ENCODE results near the gene ZNF24. TPM values are rescaled to one million over a fixed set of nuclear protein-coding genes. Genes with fewer than 3 reads are reported as not detected.

Gene ZNF24
- total RNA-seq, 1 experiment from 2014 or later: 56.9 TPM

- TF ChIP-seq, protein P1, sequence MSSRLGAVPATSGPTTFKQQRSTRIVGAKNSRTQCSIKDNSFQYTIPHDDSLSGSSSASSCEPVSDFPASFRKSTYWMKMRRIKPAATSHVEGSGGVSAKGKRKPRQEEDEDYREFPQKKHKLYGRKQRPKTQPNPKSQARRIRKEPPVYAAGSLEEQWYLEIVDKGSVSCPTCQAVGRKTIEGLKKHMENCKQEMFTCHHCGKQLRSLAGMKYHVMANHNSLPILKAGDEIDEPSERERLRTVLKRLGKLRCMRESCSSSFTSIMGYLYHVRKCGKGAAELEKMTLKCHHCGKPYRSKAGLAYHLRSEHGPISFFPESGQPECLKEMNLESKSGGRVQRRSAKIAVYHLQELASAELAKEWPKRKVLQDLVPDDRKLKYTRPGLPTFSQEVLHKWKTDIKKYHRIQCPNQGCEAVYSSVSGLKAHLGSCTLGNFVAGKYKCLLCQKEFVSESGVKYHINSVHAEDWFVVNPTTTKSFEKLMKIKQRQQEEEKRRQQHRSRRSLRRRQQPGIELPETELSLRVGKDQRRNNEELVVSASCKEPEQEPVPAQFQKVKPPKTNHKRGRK (CRISPR knock-in tag; IDR thresholded peaks at IDR 0.05; ENCODE audit: borderline replicate concordance): no peak
- TF ChIP-seq SMAD4 (CRISPR knock-in tag; IDR thresholded peaks at IDR 0.05) (peak; percentile 73; the same call in 1 of the 2 replicates), FOXK1 (CRISPR knock-in tag; IDR thresholded peaks at IDR 0.05) (peak; percentile 91; the same call in 1 of the 2 replicates), JAZF1 (CRISPR knock-in tag; IDR thresholded peaks at IDR 0.05) (no peak), GABPB1 (CRISPR knock-in tag; IDR thresholded peaks at IDR 0.05) (peak; percentile 61; the same call in 1 of the 2 replicates), ZNF423 (CRISPR knock-in tag; IDR thresholded peaks at IDR 0.05) (no peak), TCF7 (CRISPR knock-in tag; IDR thresholded peaks at IDR 0.05; ENCODE audit: low read depth) (no peak; the same call in 1 of the 2 replicates), HMGXB4 (CRISPR knock-in tag; IDR thresholded peaks at IDR 0.05) (peak; percentile 40; the same call in 1 of the 2 replicates), RELA (CRISPR knock-in tag; IDR thresholded peaks at IDR 0.05; ENCODE audit: borderline replicate concordance) (0 out of 2 replicates have a peak, but pooled peaks have one; percentile 34), E2F4 (CRISPR knock-in tag; IDR thresholded peaks at IDR 0.05; ENCODE audit: borderline replicate concordance, low read depth) (no peak), TEAD1 (CRISPR knock-in tag; IDR thresholded peaks at IDR 0.05) (peak; percentile 92), TEAD4 (CRISPR knock-in tag; IDR thresholded peaks at IDR 0.05) (no peak), NFATC4 (CRISPR knock-in tag; IDR thresholded peaks at IDR 0.05) (no peak), NFYB (CRISPR knock-in tag; conservative IDR thresholded peaks at IDR 0.05; ENCODE audit: low read depth) (no peak), KAT7 (CRISPR knock-in tag; IDR thresholded peaks at IDR 0.05; ENCODE audit: borderline replicate concordance) (peak; percentile 95; the same call in 1 of the 2 replicates)
- TF ChIP-seq, protein P2, sequence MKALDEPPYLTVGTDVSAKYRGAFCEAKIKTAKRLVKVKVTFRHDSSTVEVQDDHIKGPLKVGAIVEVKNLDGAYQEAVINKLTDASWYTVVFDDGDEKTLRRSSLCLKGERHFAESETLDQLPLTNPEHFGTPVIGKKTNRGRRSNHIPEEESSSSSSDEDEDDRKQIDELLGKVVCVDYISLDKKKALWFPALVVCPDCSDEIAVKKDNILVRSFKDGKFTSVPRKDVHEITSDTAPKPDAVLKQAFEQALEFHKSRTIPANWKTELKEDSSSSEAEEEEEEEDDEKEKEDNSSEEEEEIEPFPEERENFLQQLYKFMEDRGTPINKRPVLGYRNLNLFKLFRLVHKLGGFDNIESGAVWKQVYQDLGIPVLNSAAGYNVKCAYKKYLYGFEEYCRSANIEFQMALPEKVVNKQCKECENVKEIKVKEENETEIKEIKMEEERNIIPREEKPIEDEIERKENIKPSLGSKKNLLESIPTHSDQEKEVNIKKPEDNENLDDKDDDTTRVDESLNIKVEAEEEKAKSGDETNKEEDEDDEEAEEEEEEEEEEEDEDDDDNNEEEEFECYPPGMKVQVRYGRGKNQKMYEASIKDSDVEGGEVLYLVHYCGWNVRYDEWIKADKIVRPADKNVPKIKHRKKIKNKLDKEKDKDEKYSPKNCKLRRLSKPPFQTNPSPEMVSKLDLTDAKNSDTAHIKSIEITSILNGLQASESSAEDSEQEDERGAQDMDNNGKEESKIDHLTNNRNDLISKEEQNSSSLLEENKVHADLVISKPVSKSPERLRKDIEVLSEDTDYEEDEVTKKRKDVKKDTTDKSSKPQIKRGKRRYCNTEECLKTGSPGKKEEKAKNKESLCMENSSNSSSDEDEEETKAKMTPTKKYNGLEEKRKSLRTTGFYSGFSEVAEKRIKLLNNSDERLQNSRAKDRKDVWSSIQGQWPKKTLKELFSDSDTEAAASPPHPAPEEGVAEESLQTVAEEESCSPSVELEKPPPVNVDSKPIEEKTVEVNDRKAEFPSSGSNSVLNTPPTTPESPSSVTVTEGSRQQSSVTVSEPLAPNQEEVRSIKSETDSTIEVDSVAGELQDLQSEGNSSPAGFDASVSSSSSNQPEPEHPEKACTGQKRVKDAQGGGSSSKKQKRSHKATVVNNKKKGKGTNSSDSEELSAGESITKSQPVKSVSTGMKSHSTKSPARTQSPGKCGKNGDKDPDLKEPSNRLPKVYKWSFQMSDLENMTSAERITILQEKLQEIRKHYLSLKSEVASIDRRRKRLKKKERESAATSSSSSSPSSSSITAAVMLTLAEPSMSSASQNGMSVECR (CRISPR knock-in tag; IDR thresholded peaks at IDR 0.05; ENCODE audit: borderline replicate concordance): peak; percentile 44; the same call in 1 of the 2 replicates
- TF ChIP-seq, protein P3, sequence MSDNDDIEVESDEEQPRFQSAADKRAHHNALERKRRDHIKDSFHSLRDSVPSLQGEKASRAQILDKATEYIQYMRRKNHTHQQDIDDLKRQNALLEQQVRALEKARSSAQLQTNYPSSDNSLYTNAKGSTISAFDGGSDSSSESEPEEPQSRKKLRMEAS (CRISPR knock-in tag; IDR thresholded peaks at IDR 0.05): peak; percentile 86
- TF ChIP-seq, protein P4, sequence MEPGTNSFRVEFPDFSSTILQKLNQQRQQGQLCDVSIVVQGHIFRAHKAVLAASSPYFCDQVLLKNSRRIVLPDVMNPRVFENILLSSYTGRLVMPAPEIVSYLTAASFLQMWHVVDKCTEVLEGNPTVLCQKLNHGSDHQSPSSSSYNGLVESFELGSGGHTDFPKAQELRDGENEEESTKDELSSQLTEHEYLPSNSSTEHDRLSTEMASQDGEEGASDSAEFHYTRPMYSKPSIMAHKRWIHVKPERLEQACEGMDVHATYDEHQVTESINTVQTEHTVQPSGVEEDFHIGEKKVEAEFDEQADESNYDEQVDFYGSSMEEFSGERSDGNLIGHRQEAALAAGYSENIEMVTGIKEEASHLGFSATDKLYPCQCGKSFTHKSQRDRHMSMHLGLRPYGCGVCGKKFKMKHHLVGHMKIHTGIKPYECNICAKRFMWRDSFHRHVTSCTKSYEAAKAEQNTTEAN (CRISPR knock-in tag; IDR thresholded peaks at IDR 0.05): 0 out of 2 replicates have a peak, but pooled peaks have one; percentile 60
- TF ChIP-seq, protein P5, sequence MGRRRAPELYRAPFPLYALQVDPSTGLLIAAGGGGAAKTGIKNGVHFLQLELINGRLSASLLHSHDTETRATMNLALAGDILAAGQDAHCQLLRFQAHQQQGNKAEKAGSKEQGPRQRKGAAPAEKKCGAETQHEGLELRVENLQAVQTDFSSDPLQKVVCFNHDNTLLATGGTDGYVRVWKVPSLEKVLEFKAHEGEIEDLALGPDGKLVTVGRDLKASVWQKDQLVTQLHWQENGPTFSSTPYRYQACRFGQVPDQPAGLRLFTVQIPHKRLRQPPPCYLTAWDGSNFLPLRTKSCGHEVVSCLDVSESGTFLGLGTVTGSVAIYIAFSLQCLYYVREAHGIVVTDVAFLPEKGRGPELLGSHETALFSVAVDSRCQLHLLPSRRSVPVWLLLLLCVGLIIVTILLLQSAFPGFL (CRISPR knock-in tag; IDR thresholded peaks at IDR 0.05; ENCODE audit: borderline replicate concordance): no peak
- TF ChIP-seq, protein P6, sequence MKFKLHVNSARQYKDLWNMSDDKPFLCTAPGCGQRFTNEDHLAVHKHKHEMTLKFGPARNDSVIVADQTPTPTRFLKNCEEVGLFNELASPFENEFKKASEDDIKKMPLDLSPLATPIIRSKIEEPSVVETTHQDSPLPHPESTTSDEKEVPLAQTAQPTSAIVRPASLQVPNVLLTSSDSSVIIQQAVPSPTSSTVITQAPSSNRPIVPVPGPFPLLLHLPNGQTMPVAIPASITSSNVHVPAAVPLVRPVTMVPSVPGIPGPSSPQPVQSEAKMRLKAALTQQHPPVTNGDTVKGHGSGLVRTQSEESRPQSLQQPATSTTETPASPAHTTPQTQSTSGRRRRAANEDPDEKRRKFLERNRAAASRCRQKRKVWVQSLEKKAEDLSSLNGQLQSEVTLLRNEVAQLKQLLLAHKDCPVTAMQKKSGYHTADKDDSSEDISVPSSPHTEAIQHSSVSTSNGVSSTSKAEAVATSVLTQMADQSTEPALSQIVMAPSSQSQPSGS (CRISPR knock-in tag; IDR thresholded peaks at IDR 0.05; ENCODE audit: borderline replicate concordance, low read depth): no peak
- TF ChIP-seq, protein P7, sequence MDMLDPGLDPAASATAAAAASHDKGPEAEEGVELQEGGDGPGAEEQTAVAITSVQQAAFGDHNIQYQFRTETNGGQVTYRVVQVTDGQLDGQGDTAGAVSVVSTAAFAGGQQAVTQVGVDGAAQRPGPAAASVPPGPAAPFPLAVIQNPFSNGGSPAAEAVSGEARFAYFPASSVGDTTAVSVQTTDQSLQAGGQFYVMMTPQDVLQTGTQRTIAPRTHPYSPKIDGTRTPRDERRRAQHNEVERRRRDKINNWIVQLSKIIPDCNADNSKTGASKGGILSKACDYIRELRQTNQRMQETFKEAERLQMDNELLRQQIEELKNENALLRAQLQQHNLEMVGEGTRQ (CRISPR knock-in tag; IDR thresholded peaks at IDR 0.05): peak; percentile 40; the same call in 1 of the 2 replicates
These were observed 54.0 kb downstream of the ZNF24 start, which contains the start of gene ZSCAN30 (continued) for GRCh38 chr18:35290094-35290735.

Data from WTC11 (cell line).